ENCODE measurements around the gene PPFIA3. TPM values are rescaled to one million over a fixed set of nuclear protein-coding genes. Genes with fewer than 3 reads are reported as not detected.
A peak's percentile ranks its signal among the peaks of the same experiment; 100 is the strongest.

PPFIA3 gene
- total and polyA plus RNA-seq, 4 experiments from 2014 or later, result 0.27 to 4.5 (median 2.3) TPM

DNA sequence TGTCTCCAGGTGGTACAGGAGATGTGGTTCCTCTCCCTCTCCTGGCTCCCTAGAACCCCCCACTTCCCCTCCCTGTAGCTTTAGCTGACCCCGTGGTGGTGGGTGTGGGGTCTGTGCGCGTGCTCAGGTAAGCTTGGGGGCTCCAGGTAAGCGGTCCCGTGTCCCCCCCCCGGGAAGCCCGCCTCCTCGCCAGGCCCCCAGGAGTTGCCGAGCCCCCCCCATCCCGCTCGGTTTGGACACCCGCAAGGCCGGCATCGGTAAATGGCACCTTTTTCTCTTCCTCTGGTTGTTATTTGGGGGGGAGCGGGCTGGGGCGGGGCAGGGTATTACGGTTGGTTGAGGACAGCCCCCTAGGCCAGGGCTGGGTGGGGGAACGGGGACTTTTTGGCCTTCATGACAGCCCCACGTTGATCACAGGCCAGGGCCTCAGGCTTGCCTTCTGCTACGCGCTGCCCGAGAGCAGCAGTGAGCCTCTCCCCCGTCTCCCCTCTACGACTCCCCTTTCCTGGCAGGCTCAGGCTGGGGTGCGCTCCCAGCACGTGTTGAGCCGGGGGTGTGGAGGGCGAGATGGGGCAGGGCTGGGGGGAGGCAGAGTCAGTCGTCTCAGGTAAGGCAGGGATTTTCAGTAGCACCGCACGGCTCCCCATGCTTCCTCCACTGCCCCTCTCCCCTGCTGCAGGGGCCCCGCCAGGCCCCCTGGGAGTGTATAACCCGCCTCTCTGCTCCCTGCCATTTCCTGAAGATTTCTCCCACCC, 15.8 kb upstream of the PPFIA3 start:
- Mint-ChIP-seq H3K9me3 (no peaks in the 10 kb centered on the region), H3K36me3 (peaks cover 39 to 63% of the 10 kb centered on the region in 2 donors), H3K27me3 (no peaks in the 10 kb centered on the region), H3K4me3 (no peak overlapping the region), H3K27ac (no peak overlapping the region), H3K4me1 (peaks cover 0 to 7% (median 5%) of the 10 kb centered on the region in 4 donors)
- no peak overlapping the region for H3K4me3 ChIP-seq (ENCODE audit: low read length in 2 of 2)
- peak in 1 of 5 donors; percentile 7 for DNase-seq
- no peak overlapping the region for H3K27ac ChIP-seq (ENCODE audit: low read depth, low read length)
- H3K9me3 ChIP-seq (ENCODE audit: control insufficient read depth in 1 of 2, low read length in 2 of 2), result no peaks in the 10 kb centered on the region
- ChIA-PET CTCF (ENCODE audit: partially characterized antibody) (no interaction called here), POLR2A (ENCODE audit: partially characterized antibody) (no interaction called here)
- no peaks in the 10 kb centered on the region for H3K4me1 ChIP-seq (ENCODE audit: insufficient read depth, low read length)
- H3K27me3 ChIP-seq (ENCODE audit: insufficient read depth, low read length), result no peaks in the 10 kb centered on the region
- H3K36me3 ChIP-seq (ENCODE audit: insufficient read depth, low read length), result peaks cover 76% of the 10 kb centered on the region
- intact Hi-C loops (cut with micrococcal nuclease), result no loop called here

DNA sequence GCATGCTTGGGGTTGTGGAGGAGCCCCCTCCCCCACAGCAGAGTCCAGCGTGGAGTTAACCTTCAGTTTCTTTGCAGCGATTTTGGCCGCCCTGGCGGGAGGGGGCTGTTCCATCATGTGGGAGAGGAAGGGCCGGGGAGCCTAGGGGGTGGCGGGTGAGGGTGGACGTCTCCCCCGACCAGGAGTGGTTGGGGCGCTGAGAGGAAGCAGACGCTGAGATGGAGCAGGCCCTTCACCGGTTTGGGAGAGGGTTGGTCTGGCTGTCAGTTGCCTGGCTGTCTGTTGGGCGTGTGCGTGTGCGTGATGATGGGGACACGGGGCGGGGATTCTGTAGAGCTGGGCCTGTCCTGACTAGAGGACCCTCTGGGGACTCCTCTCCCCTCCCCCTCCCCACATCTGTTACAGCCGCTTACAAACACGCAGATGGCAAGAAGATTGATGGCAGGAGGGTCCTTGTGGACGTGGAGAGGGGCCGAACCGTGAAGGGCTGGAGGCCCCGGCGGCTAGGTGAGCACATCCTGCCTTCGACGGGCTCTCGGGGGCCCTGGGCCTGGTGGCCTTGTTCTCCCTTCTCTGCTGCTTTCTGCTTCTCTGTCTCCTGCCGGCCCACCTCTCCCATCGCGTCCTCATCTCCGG, 15.0 kb upstream of the PPFIA3 start:
- H3K27ac Mint-ChIP-seq, result no peak overlapping the region
- H3K27ac ChIP-seq (ENCODE audit: low read depth, low read length), result no peak overlapping the region
- CTCF ChIA-PET (ENCODE audit: partially characterized antibody), result interaction anchor here (1.6 to 2.5 kb wide), 5 partner anchors 9 to 309 kb away, joined by 3 to 20 read pairs (median 11); partner anchors contain the start of genes GYS1, LIN7B and RUVBL2
- peaks cover 68% of the 10 kb centered on the region for H3K36me3 ChIP-seq (ENCODE audit: insufficient read depth, low read length)
- intact Hi-C loops (cut with micrococcal nuclease), result no loop called here
- no peaks in the 10 kb centered on the region for H3K9me3 Mint-ChIP-seq
- no peak overlapping the region for H3K4me3 ChIP-seq (ENCODE audit: low read length in 2 of 2)
- H3K4me1 Mint-ChIP-seq, result peaks cover 0 to 7% (median 4%) of the 10 kb centered on the region in 4 donors
- H3K36me3 Mint-ChIP-seq, result peaks cover 46 to 64% of the 10 kb centered on the region in 2 donors
- DNase-seq, result peak in 1 of 5 donors; percentile 29
- no peaks in the 10 kb centered on the region for H3K27me3 ChIP-seq (ENCODE audit: insufficient read depth, low read length)
- POLR2A ChIA-PET (ENCODE audit: partially characterized antibody), result no interaction called here
- H3K9me3 ChIP-seq (ENCODE audit: control insufficient read depth in 1 of 2, low read length in 2 of 2), result no peaks in the 10 kb centered on the region
- H3K27me3 Mint-ChIP-seq, result no peaks in the 10 kb centered on the region
- no peak overlapping the region for H3K4me3 Mint-ChIP-seq
- no peaks in the 10 kb centered on the region for H3K4me1 ChIP-seq (ENCODE audit: insufficient read depth, low read length)

DNA sequence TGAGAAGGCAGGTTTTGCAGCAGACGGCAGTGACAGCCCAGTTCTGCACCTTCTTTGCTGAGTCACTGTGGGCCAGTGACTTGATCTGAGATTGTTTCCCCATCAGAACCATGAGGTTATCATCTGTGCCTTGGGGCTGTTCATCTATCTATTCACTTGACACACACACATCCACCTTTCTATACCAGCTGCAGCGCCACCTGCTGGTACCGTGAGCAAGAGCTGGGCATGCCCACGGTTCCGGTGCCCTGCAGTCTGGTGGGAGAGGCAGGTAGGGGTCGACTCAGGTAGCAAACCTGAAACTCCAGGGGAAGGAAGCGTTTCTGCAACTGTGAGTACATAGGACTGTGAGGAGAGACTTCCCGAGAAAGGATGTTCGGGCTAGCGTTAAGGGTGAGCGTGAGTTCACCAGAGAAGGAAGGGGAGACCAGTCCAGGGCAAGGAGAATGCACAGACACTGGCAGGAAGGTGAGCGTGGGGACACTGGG, 12.7 kb upstream of the PPFIA3 start:
- ChIA-PET CTCF (ENCODE audit: partially characterized antibody) (interaction anchor here (0.8 to 2.5 kb wide), 14 partner anchors 9 to 114 kb away, joined by 3 to 19 read pairs (median 4); partner anchors contain the start of genes GYS1, NTF4 and RUVBL2), POLR2A (ENCODE audit: partially characterized antibody) (no interaction called here)
- H3K4me3 Mint-ChIP-seq, result peak overlapping the region in 1 of 8 donors; percentile 4
- Histone ChIP-seq H3K27me3 (ENCODE audit: insufficient read depth, low read length) (no peaks in the 10 kb centered on the region), H3K4me3 (ENCODE audit: low read length in 2 of 2) (no peak overlapping the region), H3K4me1 (ENCODE audit: insufficient read depth, low read length) (no peaks in the 10 kb centered on the region), H3K9me3 (ENCODE audit: control insufficient read depth in 1 of 2, low read length in 2 of 2) (no peaks in the 10 kb centered on the region), H3K36me3 (ENCODE audit: insufficient read depth, low read length) (peaks cover 50% of the 10 kb centered on the region), H3K27ac (ENCODE audit: low read depth, low read length) (no peak overlapping the region)
- H3K27me3 Mint-ChIP-seq, result no peaks in the 10 kb centered on the region
- no peaks in the 10 kb centered on the region for H3K9me3 Mint-ChIP-seq
- peak; percentile 55 to 59 (median 57) for DNase-seq
- intact Hi-C loops (cut with micrococcal nuclease), result loop anchor here (1.0 kb wide), 1 partner anchor 8 kb away; the partner anchor contains the start of gene LIN7B
- H3K36me3 Mint-ChIP-seq, result peaks cover 35 to 48% of the 10 kb centered on the region in 2 donors
- peak overlapping the region in 3 of 7 donors; percentile 15 to 74 (median 64) for H3K27ac Mint-ChIP-seq
- peaks cover 0 to 11% (median 3%) of the 10 kb centered on the region in 4 donors for H3K4me1 Mint-ChIP-seq

GRCh38 chr19:49107625-49108459, 11.5 kb upstream of the PPFIA3 start:
- H3K4me1 Mint-ChIP-seq, result peaks cover 0 to 11% (median 3%) of the 10 kb centered on the region in 4 donors
- peak overlapping the region in 1 of 7 donors; percentile 46 for H3K27ac Mint-ChIP-seq
- CTCF ChIA-PET (ENCODE audit: partially characterized antibody), result interaction anchor here (1.1 kb wide), 1 partner anchor 10 kb away, joined by 3 read pairs; no protein-coding TSS in a partner anchor
- H3K9me3 Mint-ChIP-seq, result no peaks in the 10 kb centered on the region
- Histone ChIP-seq H3K9me3 (ENCODE audit: control insufficient read depth in 1 of 2, low read length in 2 of 2) (no peaks in the 10 kb centered on the region), H3K27ac (ENCODE audit: low read depth, low read length) (no peak overlapping the region), H3K4me3 (ENCODE audit: low read length in 2 of 2) (no peak overlapping the region), H3K27me3 (ENCODE audit: insufficient read depth, low read length) (no peaks in the 10 kb centered on the region), H3K36me3 (ENCODE audit: insufficient read depth, low read length) (peaks cover 41% of the 10 kb centered on the region), H3K4me1 (ENCODE audit: insufficient read depth, low read length) (no peaks in the 10 kb centered on the region)
- peaks cover 35 to 41% of the 10 kb centered on the region in 2 donors for H3K36me3 Mint-ChIP-seq
- DNase-seq, result peak in 1 of 5 donors; percentile 24
- no peaks in the 10 kb centered on the region for H3K27me3 Mint-ChIP-seq
- no peak overlapping the region for H3K4me3 Mint-ChIP-seq
- POLR2A ChIA-PET (ENCODE audit: partially characterized antibody), result no interaction called here
- intact Hi-C loops (cut with micrococcal nuclease), result no loop called here

- H3K4me3 ChIP-seq (ENCODE audit: low read length in 2 of 2), result no peak overlapping the region
- ChIA-PET POLR2A (ENCODE audit: partially characterized antibody) (no interaction called here), CTCF (ENCODE audit: partially characterized antibody) (interaction anchor here (1.1 to 1.3 kb wide), 2 partner anchors 10 to 11 kb away, joined by 3 read pairs; no protein-coding TSS in a partner anchor)
- Mint-ChIP-seq H3K36me3 (peaks cover 35 to 43% of the 10 kb centered on the region in 2 donors), H3K27me3 (no peaks in the 10 kb centered on the region), H3K27ac (peak overlapping the region in 3 of 7 donors; percentile 1 to 40 (median 11)), H3K4me3 (no peak overlapping the region), H3K9me3 (no peaks in the 10 kb centered on the region), H3K4me1 (peaks cover 8 to 21% (median 11%) of the 10 kb centered on the region in 4 donors)
- H3K9me3 ChIP-seq (ENCODE audit: control insufficient read depth in 1 of 2, low read length in 2 of 2), result no peaks in the 10 kb centered on the region
- peaks cover 5% of the 10 kb centered on the region for H3K4me1 ChIP-seq (ENCODE audit: insufficient read depth, low read length)
- peak in 1 of 5 donors; percentile 27 for DNase-seq
- no peaks in the 10 kb centered on the region for H3K27me3 ChIP-seq (ENCODE audit: insufficient read depth, low read length)
- peaks cover 30% of the 10 kb centered on the region for H3K36me3 ChIP-seq (ENCODE audit: insufficient read depth, low read length)
- intact Hi-C loops (cut with micrococcal nuclease), result no loop called here
- H3K27ac ChIP-seq (ENCODE audit: low read depth, low read length), result no peak overlapping the region
Measured at GRCh38 chr19:49109051-49109450, 10.3 kb upstream of the PPFIA3 start.

GRCh38 chr19:49109569-49110233, 9.6 kb upstream of the PPFIA3 start:
- Mint-ChIP-seq H3K4me3 (no peak overlapping the region), H3K27ac (peak overlapping the region in 1 of 7 donors; percentile 40), H3K36me3 (peaks cover 35 to 40% of the 10 kb centered on the region in 2 donors), H3K27me3 (no peaks in the 10 kb centered on the region), H3K9me3 (no peaks in the 10 kb centered on the region), H3K4me1 (peaks cover 9 to 22% (median 11%) of the 10 kb centered on the region in 4 donors)
- Histone ChIP-seq H3K9me3 (ENCODE audit: control insufficient read depth in 1 of 2, low read length in 2 of 2) (no peaks in the 10 kb centered on the region), H3K36me3 (ENCODE audit: insufficient read depth, low read length) (peaks cover 23% of the 10 kb centered on the region), H3K4me1 (ENCODE audit: insufficient read depth, low read length) (peaks cover 6% of the 10 kb centered on the region), H3K27me3 (ENCODE audit: insufficient read depth, low read length) (no peaks in the 10 kb centered on the region), H3K27ac (ENCODE audit: low read depth, low read length) (no peak overlapping the region), H3K4me3 (ENCODE audit: low read length in 2 of 2) (no peak overlapping the region)
- intact Hi-C loops (cut with micrococcal nuclease), result no loop called here
- ChIA-PET CTCF (ENCODE audit: partially characterized antibody) (interaction anchor here (1.3 kb wide), 1 partner anchor 11 kb away, joined by 3 read pairs; no protein-coding TSS in a partner anchor), POLR2A (ENCODE audit: partially characterized antibody) (no interaction called here)
- peak in 1 of 5 donors; percentile 2 for DNase-seq

All from CD4-positive, alpha-beta memory T cell (primary cell).